ENCODE measurements around the gene CRYL1.

DNA sequence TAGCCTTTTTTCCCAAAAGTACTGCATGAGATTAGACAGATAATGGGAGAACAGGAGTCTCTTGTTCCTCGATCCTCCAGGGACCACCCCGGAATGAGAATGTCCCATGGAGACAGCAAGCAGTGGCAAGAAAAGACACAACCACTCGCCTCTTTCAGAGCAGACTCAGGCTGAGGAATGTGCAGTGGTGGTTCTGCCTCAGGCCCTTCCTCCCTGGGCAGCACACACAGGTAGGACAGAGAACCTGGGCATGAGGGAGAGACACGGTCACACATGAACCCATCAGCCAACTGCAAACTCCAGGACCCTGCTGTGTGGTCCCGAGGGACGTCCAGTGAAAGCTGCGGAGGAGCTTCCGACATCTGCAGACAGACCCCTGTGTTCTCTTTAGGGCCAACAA is 31.0 kb downstream of the CRYL1 start:
- TF ChIP-seq, protein P1, sequence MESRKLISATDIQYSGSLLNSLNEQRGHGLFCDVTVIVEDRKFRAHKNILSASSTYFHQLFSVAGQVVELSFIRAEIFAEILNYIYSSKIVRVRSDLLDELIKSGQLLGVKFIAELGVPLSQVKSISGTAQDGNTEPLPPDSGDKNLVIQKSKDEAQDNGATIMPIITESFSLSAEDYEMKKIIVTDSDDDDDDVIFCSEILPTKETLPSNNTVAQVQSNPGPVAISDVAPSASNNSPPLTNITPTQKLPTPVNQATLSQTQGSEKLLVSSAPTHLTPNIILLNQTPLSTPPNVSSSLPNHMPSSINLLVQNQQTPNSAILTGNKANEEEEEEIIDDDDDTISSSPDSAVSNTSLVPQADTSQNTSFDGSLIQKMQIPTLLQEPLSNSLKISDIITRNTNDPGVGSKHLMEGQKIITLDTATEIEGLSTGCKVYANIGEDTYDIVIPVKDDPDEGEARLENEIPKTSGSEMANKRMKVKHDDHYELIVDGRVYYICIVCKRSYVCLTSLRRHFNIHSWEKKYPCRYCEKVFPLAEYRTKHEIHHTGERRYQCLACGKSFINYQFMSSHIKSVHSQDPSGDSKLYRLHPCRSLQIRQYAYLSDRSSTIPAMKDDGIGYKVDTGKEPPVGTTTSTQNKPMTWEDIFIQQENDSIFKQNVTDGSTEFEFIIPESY (CRISPR knock-in tag; IDR thresholded peaks at IDR 0.05): no peak
- TF ChIP-seq POLR2AphosphoS5 (IDR thresholded peaks at IDR 0.05; ENCODE audit: control insufficient read depth, insufficient read depth, low read depth, low read length) (no peak), EZH2 (IDR thresholded peaks at IDR 0.05; ENCODE audit: borderline replicate concordance, low read depth, low read length) (no peak), SP1 (CRISPR knock-in tag; IDR thresholded peaks at IDR 0.05) (no peak), BHLHE40 (IDR thresholded peaks at IDR 0.05; ENCODE audit: low read length) (no peak)

Measured in K562 (cell line).